ENCODE measurements around the gene PLAAT5. TPM values are rescaled to one million over a fixed set of nuclear protein-coding genes. Genes with fewer than 3 reads are reported as not detected.
"Not testable (repeated sequence)": the region's sequence is repeated elsewhere in the genome, so short reads cannot be mapped to it uniquely, and the experiment has no call there.

PLAAT5 gene
- total and polyA plus RNA-seq, 4 experiments from 2014 or later = not detected

DNA sequence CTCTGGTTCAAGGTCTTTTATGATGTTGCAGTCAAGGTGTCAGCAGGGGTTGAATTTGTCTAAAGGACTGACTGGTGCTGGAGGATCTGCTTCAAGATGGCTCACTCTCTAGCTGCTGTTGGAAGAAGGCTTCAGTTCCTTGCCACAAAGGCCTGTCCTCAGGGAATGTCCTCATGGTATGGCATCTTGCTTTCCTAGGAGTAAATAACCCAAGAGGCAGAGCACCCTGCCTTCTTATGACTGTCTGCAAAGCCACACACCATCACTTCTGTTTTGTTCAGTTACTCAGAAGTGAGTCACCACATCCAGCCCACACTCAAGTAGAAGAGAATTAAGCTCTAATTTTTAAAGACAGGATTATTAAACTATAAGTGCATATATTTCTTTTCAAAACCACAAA, 45.2 kb downstream of the PLAAT5 start:
- ChIA-PET CTCF (ENCODE audit: partially characterized antibody) (no interaction called here), POLR2A (ENCODE audit: partially characterized antibody) (no interaction called here)
- H3K9me3 Mint-ChIP-seq = peaks cover 0 to 5% (median 0%) of the 10 kb centered on the region in 8 donors
- H3K4me3 ChIP-seq (ENCODE audit: low read length in 2 of 2) = no peak overlapping the region
- DNase-seq = no peak
- intact Hi-C loops (cut with micrococcal nuclease) = no loop called here
- no peak overlapping the region for H3K4me3 Mint-ChIP-seq
- no peaks in the 10 kb centered on the region for H3K4me1 ChIP-seq (ENCODE audit: insufficient read depth, low read length)
- H3K27ac Mint-ChIP-seq = no peak overlapping the region
- no peaks in the 10 kb centered on the region for H3K27me3 ChIP-seq (ENCODE audit: insufficient read depth, low read length)
- H3K4me1 Mint-ChIP-seq = peaks cover 5 to 15% (median 8%) of the 10 kb centered on the region in 4 donors
- no peaks in the 10 kb centered on the region for H3K36me3 Mint-ChIP-seq
- H3K36me3 ChIP-seq (ENCODE audit: insufficient read depth, low read length) = no peaks in the 10 kb centered on the region
- no peak overlapping the region for H3K27ac ChIP-seq (ENCODE audit: low read depth, low read length)
- H3K9me3 ChIP-seq (ENCODE audit: control insufficient read depth in 1 of 2, low read length in 2 of 2) = no peaks in the 10 kb centered on the region
- peaks cover 2 to 9% of the 10 kb centered on the region in 2 donors for H3K27me3 Mint-ChIP-seq

DNA sequence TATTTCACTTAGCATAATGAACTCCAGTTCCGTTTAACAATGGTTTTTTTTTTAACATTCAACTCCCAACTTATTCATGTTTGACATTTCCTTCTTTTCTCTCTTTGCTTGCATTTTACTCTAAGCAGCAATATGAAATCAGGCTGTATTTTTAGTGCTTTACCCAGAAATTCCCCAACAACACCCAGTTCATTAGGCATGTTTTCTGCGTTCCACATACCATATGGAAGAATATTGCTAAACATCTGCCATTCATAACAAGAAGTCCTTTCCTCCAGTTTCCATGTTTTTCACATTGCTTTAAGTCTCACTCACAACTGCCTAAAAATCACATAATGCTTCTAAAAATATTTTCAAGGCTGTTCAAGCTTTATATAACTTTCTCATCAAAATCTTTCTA, 45.8 kb downstream of the PLAAT5 start:
- intact Hi-C loops (cut with micrococcal nuclease) = no loop called here
- no peak for DNase-seq
- Histone ChIP-seq H3K4me1 (ENCODE audit: insufficient read depth, low read length) (no peaks in the 10 kb centered on the region), H3K36me3 (ENCODE audit: insufficient read depth, low read length) (no peaks in the 10 kb centered on the region), H3K9me3 (ENCODE audit: control insufficient read depth in 1 of 2, low read length in 2 of 2) (no peaks in the 10 kb centered on the region), H3K27me3 (ENCODE audit: insufficient read depth, low read length) (no peaks in the 10 kb centered on the region), H3K4me3 (ENCODE audit: low read length in 2 of 2) (no peak overlapping the region), H3K27ac (ENCODE audit: low read depth, low read length) (no peak overlapping the region)
- Mint-ChIP-seq H3K27ac (no peak overlapping the region), H3K4me3 (no peak overlapping the region), H3K36me3 (no peaks in the 10 kb centered on the region), H3K9me3 (peaks cover 0 to 5% (median 0%) of the 10 kb centered on the region in 8 donors), H3K4me1 (peaks cover 5 to 15% (median 8%) of the 10 kb centered on the region in 4 donors), H3K27me3 (peaks cover 2 to 3% of the 10 kb centered on the region in 2 donors)
- ChIA-PET CTCF (ENCODE audit: partially characterized antibody) (no interaction called here), POLR2A (ENCODE audit: partially characterized antibody) (no interaction called here)

DNA sequence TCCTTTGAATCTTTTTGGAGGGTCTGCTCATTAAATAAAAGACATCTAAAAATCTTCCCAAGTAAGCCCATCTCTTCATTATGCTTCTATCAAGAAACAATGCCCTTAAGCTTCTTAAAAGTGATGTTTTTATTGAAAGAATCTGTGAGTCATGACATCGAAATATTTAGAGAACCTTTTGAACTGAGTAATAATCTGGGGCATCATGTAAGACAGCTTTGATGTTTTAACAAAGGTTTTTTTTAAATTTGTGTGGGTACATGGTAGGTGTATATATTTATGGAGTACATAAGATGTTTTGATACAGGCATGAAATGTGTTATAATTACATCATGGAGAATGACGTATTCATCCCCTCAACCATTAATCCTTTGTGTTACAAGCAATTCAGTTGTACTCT, 46.8 kb downstream of the PLAAT5 start:
- Mint-ChIP-seq H3K9me3 (peaks cover 0 to 5% (median 0%) of the 10 kb centered on the region in 8 donors), H3K4me3 (no peak overlapping the region), H3K27me3 (peaks cover 0 to 2% of the 10 kb centered on the region in 2 donors), H3K4me1 (peaks cover 3 to 13% (median 8%) of the 10 kb centered on the region in 4 donors), H3K27ac (no peak overlapping the region), H3K36me3 (no peaks in the 10 kb centered on the region)
- Histone ChIP-seq H3K27ac (ENCODE audit: low read depth, low read length) (no peak overlapping the region), H3K4me3 (ENCODE audit: low read length in 2 of 2) (no peak overlapping the region), H3K36me3 (ENCODE audit: insufficient read depth, low read length) (no peaks in the 10 kb centered on the region), H3K27me3 (ENCODE audit: insufficient read depth, low read length) (no peaks in the 10 kb centered on the region), H3K4me1 (ENCODE audit: insufficient read depth, low read length) (no peaks in the 10 kb centered on the region), H3K9me3 (ENCODE audit: control insufficient read depth in 1 of 2, low read length in 2 of 2) (no peaks in the 10 kb centered on the region)
- intact Hi-C loops (cut with micrococcal nuclease) = no loop called here
- DNase-seq = no peak
- ChIA-PET CTCF (ENCODE audit: partially characterized antibody) (no interaction called here), POLR2A (ENCODE audit: partially characterized antibody) (no interaction called here)

DNA sequence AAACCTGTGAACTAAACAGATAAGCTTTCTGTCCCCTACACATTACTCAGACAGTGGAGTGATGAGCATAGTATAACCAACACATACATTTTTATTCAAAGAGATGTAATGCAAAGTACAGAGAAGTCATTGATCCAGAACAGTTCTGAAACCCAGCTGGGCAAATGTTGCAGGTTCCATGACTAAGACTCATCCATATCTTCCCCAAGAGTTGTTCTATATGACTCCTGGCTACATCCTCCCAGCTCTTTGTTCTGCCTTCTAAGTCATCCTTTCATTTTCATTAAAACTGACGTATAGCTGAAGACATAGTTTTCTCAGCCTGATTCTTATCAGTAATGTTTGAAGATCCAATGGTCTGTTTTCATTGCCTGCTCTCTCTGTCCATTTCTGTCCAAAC, 47.3 kb downstream of the PLAAT5 start:
- Mint-ChIP-seq H3K9me3 (peaks cover 0 to 5% (median 0%) of the 10 kb centered on the region in 8 donors), H3K4me3 (no peak overlapping the region), H3K27me3 (peaks cover 0 to 2% of the 10 kb centered on the region in 2 donors), H3K36me3 (no peaks in the 10 kb centered on the region), H3K4me1 (peaks cover 3 to 13% (median 8%) of the 10 kb centered on the region in 4 donors), H3K27ac (no peak overlapping the region)
- Histone ChIP-seq H3K27me3 (ENCODE audit: insufficient read depth, low read length) (no peaks in the 10 kb centered on the region), H3K36me3 (ENCODE audit: insufficient read depth, low read length) (no peaks in the 10 kb centered on the region), H3K27ac (ENCODE audit: low read depth, low read length) (no peak overlapping the region), H3K4me3 (ENCODE audit: low read length in 2 of 2) (no peak overlapping the region), H3K4me1 (ENCODE audit: insufficient read depth, low read length) (no peaks in the 10 kb centered on the region), H3K9me3 (ENCODE audit: control insufficient read depth in 1 of 2, low read length in 2 of 2) (no peaks in the 10 kb centered on the region)
- intact Hi-C loops (cut with micrococcal nuclease) = no loop called here
- POLR2A ChIA-PET (ENCODE audit: partially characterized antibody) = no interaction called here
- no peak for DNase-seq
- CTCF ChIA-PET (ENCODE audit: partially characterized antibody) = no interaction called here

DNA sequence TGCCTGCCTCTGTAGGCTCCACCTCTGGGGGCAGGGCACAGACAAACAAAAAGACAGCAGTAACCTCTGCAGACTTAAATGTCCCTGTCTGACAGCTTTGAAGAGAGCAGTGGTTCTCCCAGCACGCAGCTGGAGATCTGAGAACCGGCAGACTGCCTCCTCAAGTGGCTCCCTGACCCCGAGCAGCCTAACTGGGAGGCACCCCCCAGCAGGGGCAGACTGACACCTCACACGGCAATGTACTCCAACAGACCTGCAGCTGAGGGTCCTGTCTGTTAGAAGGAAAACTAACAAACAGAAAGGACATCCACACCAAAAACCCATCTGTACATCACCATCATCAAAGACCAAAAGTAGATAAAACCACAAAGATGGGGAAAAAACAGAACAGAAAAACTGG, 55.1 kb downstream of the PLAAT5 start:
- H3K4me1 Mint-ChIP-seq; DNase-seq; H3K9me3 ChIP-seq (ENCODE audit: control insufficient read depth in 1 of 2, low read length in 2 of 2); H3K4me3 Mint-ChIP-seq; H3K36me3 Mint-ChIP-seq; H3K27ac ChIP-seq (ENCODE audit: low read depth, low read length); H3K4me3 ChIP-seq (ENCODE audit: low read length in 2 of 2); intact Hi-C loops (cut with micrococcal nuclease); CTCF ChIA-PET (ENCODE audit: partially characterized antibody); POLR2A ChIA-PET (ENCODE audit: partially characterized antibody); H3K27ac Mint-ChIP-seq; H3K27me3 ChIP-seq (ENCODE audit: insufficient read depth, low read length); H3K36me3 ChIP-seq (ENCODE audit: insufficient read depth, low read length); H3K4me1 ChIP-seq (ENCODE audit: insufficient read depth, low read length): not testable (repeated sequence)
- Mint-ChIP-seq H3K9me3 (peaks cover 0 to 11% (median 3%) of the 10 kb centered on the region in 8 donors), H3K27me3 (peaks cover 25 to 26% of the 10 kb centered on the region in 2 donors)

DNA sequence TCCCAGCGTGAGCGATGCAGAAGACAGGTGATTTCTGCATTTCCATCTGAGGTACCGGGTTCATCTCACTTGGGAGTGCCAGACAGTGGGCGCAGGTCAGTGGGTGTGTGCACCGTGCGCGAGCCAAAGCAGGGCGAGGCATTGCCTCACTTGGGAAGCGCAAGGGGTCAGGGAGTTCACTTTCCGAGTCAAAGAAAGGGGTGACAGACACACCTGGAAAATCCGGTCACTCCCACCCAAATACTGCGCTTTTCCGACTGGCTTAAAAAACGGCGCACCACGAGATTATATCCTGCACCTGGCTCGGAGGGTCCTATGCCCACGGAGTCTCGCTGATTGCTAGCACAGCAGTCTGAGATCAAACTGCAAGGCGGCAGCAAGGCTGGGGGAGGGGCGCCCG, 55.6 kb downstream of the PLAAT5 start:
- H3K9me3 ChIP-seq (ENCODE audit: control insufficient read depth in 1 of 2, low read length in 2 of 2); H3K27ac ChIP-seq (ENCODE audit: low read depth, low read length); H3K36me3 Mint-ChIP-seq; DNase-seq; H3K27ac Mint-ChIP-seq; intact Hi-C loops (cut with micrococcal nuclease); H3K4me3 ChIP-seq (ENCODE audit: low read length in 2 of 2); H3K27me3 ChIP-seq (ENCODE audit: insufficient read depth, low read length); H3K36me3 ChIP-seq (ENCODE audit: insufficient read depth, low read length); H3K4me1 ChIP-seq (ENCODE audit: insufficient read depth, low read length); H3K4me1 Mint-ChIP-seq; H3K4me3 Mint-ChIP-seq; POLR2A ChIA-PET (ENCODE audit: partially characterized antibody); CTCF ChIA-PET (ENCODE audit: partially characterized antibody): not testable (repeated sequence)
- Mint-ChIP-seq H3K9me3 (peaks cover 0 to 11% (median 3%) of the 10 kb centered on the region in 8 donors), H3K27me3 (peaks cover 26 to 28% of the 10 kb centered on the region in 2 donors)

DNA sequence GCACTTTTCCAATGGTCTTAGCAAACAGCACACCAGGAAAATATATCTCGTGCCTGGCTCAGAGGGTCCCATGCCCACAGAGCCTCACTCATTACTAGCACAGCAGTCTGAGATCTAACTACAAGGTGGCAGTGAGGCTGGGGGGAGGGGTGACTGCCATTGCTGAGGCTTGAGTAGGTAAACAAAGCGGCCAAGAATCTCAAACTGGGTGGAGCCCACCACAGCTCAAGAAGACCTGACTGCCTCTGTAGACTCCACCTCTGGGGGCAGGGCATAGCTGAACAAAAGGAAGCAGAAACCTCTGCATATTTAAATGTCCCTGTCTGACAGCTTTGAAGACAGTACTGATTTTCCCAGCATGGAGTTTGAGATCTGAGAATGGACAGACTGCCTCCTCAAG, 60.2 kb downstream of the PLAAT5 start:
- H3K9me3 Mint-ChIP-seq = peaks cover 2 to 10% (median 7%) of the 10 kb centered on the region in 8 donors
- H3K9me3 ChIP-seq (ENCODE audit: control insufficient read depth in 1 of 2, low read length in 2 of 2); H3K4me3 ChIP-seq (ENCODE audit: low read length in 2 of 2); H3K4me1 ChIP-seq (ENCODE audit: insufficient read depth, low read length); H3K4me1 Mint-ChIP-seq; intact Hi-C loops (cut with micrococcal nuclease); DNase-seq; H3K4me3 Mint-ChIP-seq; H3K27ac Mint-ChIP-seq; H3K36me3 ChIP-seq (ENCODE audit: insufficient read depth, low read length); H3K27me3 ChIP-seq (ENCODE audit: insufficient read depth, low read length); H3K27ac ChIP-seq (ENCODE audit: low read depth, low read length); POLR2A ChIA-PET (ENCODE audit: partially characterized antibody); CTCF ChIA-PET (ENCODE audit: partially characterized antibody): not testable (repeated sequence)
- peaks cover 38 to 41% of the 10 kb centered on the region in 2 donors for H3K27me3 Mint-ChIP-seq
- H3K36me3 Mint-ChIP-seq = peaks cover 0 to 10% of the 10 kb centered on the region in 2 donors

DNA sequence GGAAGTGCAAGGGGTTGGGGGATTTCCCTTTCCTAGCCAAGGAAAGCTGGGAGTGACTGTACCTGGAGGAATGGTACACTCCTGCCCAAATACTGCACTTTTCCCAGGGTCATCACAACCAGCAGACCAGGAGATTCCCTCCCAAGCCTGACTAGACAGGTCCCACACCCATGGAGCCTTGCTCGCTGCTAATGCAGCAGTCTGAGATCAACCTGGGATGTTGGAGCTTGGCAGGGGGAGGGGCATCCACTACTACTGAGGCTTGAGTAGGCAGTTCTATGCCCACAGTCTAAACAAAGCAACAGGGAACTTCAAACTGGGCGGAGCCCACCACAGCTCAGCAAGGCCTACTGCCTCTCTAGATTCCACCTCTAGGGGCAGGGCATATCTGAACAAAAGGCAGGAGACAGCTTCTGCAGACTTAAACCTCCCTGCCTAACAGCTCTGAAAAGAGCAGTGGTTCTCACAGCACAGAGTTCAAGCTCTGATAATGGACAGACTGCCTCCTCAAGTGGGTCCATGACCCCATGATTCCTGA, 62.9 kb downstream of the PLAAT5 start:
- Mint-ChIP-seq H3K4me1 (no peaks in the 10 kb centered on the region), H3K4me3 (no peak overlapping the region), H3K36me3 (peaks cover 0 to 6% of the 10 kb centered on the region in 2 donors), H3K9me3 (peaks cover 0 to 10% (median 7%) of the 10 kb centered on the region in 8 donors), H3K27ac (no peak overlapping the region), H3K27me3 (peaks cover 22 to 31% of the 10 kb centered on the region in 2 donors)
- ChIA-PET POLR2A (ENCODE audit: partially characterized antibody) (no interaction called here), CTCF (ENCODE audit: partially characterized antibody) (no interaction called here)
- DNase-seq = no peak
- intact Hi-C loops (cut with micrococcal nuclease) = no loop called here
- H3K36me3 ChIP-seq (ENCODE audit: insufficient read depth, low read length) = no peaks in the 10 kb centered on the region
- H3K4me3 ChIP-seq (ENCODE audit: low read length in 2 of 2) = no peak overlapping the region
- no peaks in the 10 kb centered on the region for H3K27me3 ChIP-seq (ENCODE audit: insufficient read depth, low read length)
- no peaks in the 10 kb centered on the region for H3K9me3 ChIP-seq (ENCODE audit: control insufficient read depth in 1 of 2, low read length in 2 of 2)
- H3K4me1 ChIP-seq (ENCODE audit: insufficient read depth, low read length) = no peaks in the 10 kb centered on the region
- no peak overlapping the region for H3K27ac ChIP-seq (ENCODE audit: low read depth, low read length)
